Endothelial cell of umbilical vein (primary cell): ENCODE results near the gene ELK3. TPM values are rescaled to one million over a fixed set of nuclear protein-coding genes. Genes with fewer than 3 reads are reported as not detected.

Experiments
- BruUV-seq: library from RNA; stranded (reverse); fragments of 400-500 nt; replicated peaks from 2 replicates; lab custom pipeline; 2021; lab: Mats Ljungman, UMichigan
- CTCF ChIA-PET: fragments of 300-600, 350-600 bp; sonication (Branson Sonifier 250); formaldehyde crosslinking; loops from one replicate; lab custom pipeline; 2021; ENCODE audit warnings: antibody characterized with exemption, inconsistent platforms; lab: Charles Lee
- POLR2A ChIA-PET: fragments of 300-600, 350-600 bp; sonication (Branson Sonifier 250); formaldehyde crosslinking; loops from one replicate; lab custom pipeline; 2021; ENCODE audit warnings: antibody characterized with exemption, inconsistent platforms; lab: Charles Lee
- DNase-seq: peaks from one replicate; pipeline ENCODE4 v3.0.0-alpha.2; 2011; ENCODE audit warnings: low read depth, low spot score
- FAIRE-seq: peaks from 2 replicates; lab custom pipeline; 2011; peaks lifted over from hg19 to GRCh38; lab: Jason Lieb, UNC
- H2AFZ ChIP-seq: 2 replicates; pipeline ENCODE4 v1.6.0; 2012; ENCODE audit warnings: low read depth, low read length, control low read depth, inconsistent platforms
- H3K27ac ChIP-seq: 2 replicates; pipeline ENCODE4 v1.5.1; 2011; ENCODE audit warnings: low read depth, mild to moderate bottlenecking, control low read depth, low read length, moderate library complexity; ENCODE audit not compliant: insufficient read depth
- H3K27me3 ChIP-seq, 2 experiments: 2 replicates each; pipeline versions ENCODE4 v1.6.0 to v1.6.1; 2011; ENCODE audit warnings: low read length in 2 of 2, mixed read lengths in 1 of 2; ENCODE audit not compliant: control insufficient read depth in 2 of 2, insufficient read depth in 2 of 2
- H3K36me3 ChIP-seq, 2 experiments: 2 replicates in 1 of 2; 3 replicates in 1 of 2; pipeline ENCODE4 v1.5.1; 2011; ENCODE audit warnings: low read length in 2 of 2, mild to moderate bottlenecking in 1 of 2, moderate library complexity in 1 of 2; ENCODE audit not compliant: control insufficient read depth in 2 of 2, insufficient read depth in 2 of 2; ENCODE audit errors: extremely low read depth in 1 of 2
- H3K4me1 ChIP-seq: 3 replicates; pipeline ENCODE4 v1.5.1; 2011; ENCODE audit warnings: mild to moderate bottlenecking, low read length; ENCODE audit not compliant: control insufficient read depth, insufficient read depth; ENCODE audit errors: extremely low read depth
- H3K4me2 ChIP-seq: 2 replicates; pipeline ENCODE4 v1.6.1; 2011; ENCODE audit warnings: low read length, control low read depth, mixed read lengths; ENCODE audit not compliant: insufficient read depth
- H3K4me3 ChIP-seq, 3 experiments: fragments of 200-600 bp in 1 of 3; sonication (generic), shearing (Covaris generic) in 1 of 3; replicated peaks in 1 of 3; 2 replicates each; pipeline ENCODE4 v1.5.1; 2011 to 2016; ENCODE audit warnings: control low read depth in 3 of 3, low read length in 3 of 3, mild to moderate bottlenecking in 2 of 3, inconsistent platforms in 1 of 3, low read depth in 1 of 3, moderate library complexity in 1 of 3; ENCODE audit not compliant: insufficient read depth in 1 of 3
- H3K79me2 ChIP-seq: 2 replicates; pipeline ENCODE4 v1.6.0; 2012; ENCODE audit warnings: low read length, inconsistent platforms; ENCODE audit not compliant: control insufficient read depth, insufficient read depth
- H3K9ac ChIP-seq: replicated peaks from 2 replicates; pipeline ENCODE3; 2011; ENCODE audit warnings: low read length, control low read depth; ENCODE audit not compliant: insufficient read depth; ENCODE audit errors: extremely low read depth
- H3K9me1 ChIP-seq: replicated peaks from 3 replicates; pipeline ENCODE4 v1.6.0; 2011; ENCODE audit warnings: mild to moderate bottlenecking, low read length; ENCODE audit not compliant: control insufficient read depth, insufficient read depth; ENCODE audit errors: extremely low read depth
- H3K9me3 ChIP-seq: replicated peaks from 2 replicates; pipeline ENCODE4 v1.5.1; 2012; ENCODE audit warnings: low read length, inconsistent platforms; ENCODE audit not compliant: control insufficient read depth, insufficient read depth
- H4K20me1 ChIP-seq: replicated peaks from 2 replicates; pipeline ENCODE3; 2011; ENCODE audit warnings: mild to moderate bottlenecking, low read length; ENCODE audit not compliant: control insufficient read depth, insufficient read depth; ENCODE audit errors: extremely low read depth
- EZH2 ChIP-seq: IDR thresholded peaks from 2 replicates; pipeline ENCODE4 v1.6.1; 2012; ENCODE audit warnings: borderline replicate concordance, low read depth, mild to moderate bottlenecking, moderate library complexity, low read length, inconsistent platforms; ENCODE audit not compliant: severe bottlenecking
- FOS ChIP-seq: IDR thresholded peaks from 2 replicates; pipeline ENCODE4 v1.6.1; 2011; ENCODE audit warnings: mild to moderate bottlenecking, low read length, moderate library complexity, borderline replicate concordance; ENCODE audit not compliant: insufficient read depth
- MYC ChIP-seq: IDR thresholded peaks from one replicate; pipeline ENCODE4 v1.6.1; 2011; ENCODE audit warnings: mild to moderate bottlenecking, low read depth, low read length
- POLR2A ChIP-seq: IDR thresholded peaks from 2 replicates; pipeline ENCODE4 v1.6.1; 2012; ENCODE audit warnings: low read depth, mild to moderate bottlenecking, control low read depth, low read length
- POLR2AphosphoS5 ChIP-seq: IDR thresholded peaks from 2 replicates; pipeline ENCODE4 v1.6.1; 2012; ENCODE audit warnings: low read depth, mild to moderate bottlenecking, control low read depth, low read length, moderate library complexity; ENCODE audit not compliant: insufficient read depth
- dilution Hi-C: fragments of 300-500 bp; cut with MboI; formaldehyde crosslinking; loops from one replicate; pipeline ENCODE4 v1.15.0; 2019; ENCODE audit warnings: low sequenced_read_pairs; ENCODE audit not compliant: extremely low pct_ligation_motif_present
- intact Hi-C: fragments of 100-400 bp; cut with micrococcal nuclease; formaldehyde crosslinking; loops from one replicate; pipeline ENCODE4 v1.10.0; 2022
- polyA plus RNA-seq, 4 experiments: library from polyadenylated mRNA; depleted of rRNA in 3 of 4; stranded (reverse) in 3 of 4; unstranded in 1 of 4; fragments of >200 nt; gene quantifications; 2 replicates each; pipeline versions ENCODE4 v1.2.1 to v1.2.3, GENCODE V29; 2011 to 2012; ENCODE audit warnings: missing spikeins in 1 of 4
- total RNA-seq: library from RNA; stranded (reverse); gene quantifications from 2 replicates; pipeline ENCODE4 v1.2.3, GENCODE V29; 2021
- TF ChIP-seq, protein P1 (sequence below): IDR thresholded peaks from 2 replicates; pipeline ENCODE4 v1.6.1; 2011; ENCODE audit not compliant: insufficient read depth, insufficient read length

Gene ELK3
- total and polyA plus RNA-seq, 2 donors (not counting 3 experiments of a cell fraction or from before 2014, with no cell fraction given) = 64.8 to 132 TPM

DNA sequence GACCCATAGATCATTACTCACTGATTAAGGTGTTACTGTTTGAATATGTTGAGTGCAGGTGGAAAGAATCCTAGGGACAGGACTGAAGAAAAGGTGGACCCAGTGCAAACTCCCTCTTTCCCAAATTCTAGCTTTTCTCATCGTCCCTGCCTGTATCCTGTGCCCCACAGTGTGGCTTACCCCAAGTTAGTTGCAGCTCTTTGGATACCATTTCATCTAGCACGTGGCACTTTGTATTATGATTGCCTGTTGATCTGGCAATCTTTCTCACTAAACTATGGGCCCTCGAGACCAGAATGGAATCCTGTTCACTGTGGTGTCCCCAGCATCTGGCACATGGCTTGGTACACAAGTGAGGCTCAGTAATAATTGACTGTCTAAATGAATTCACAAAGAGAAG lies 66.5 kb downstream of the ELK3 start:
- H3K27ac ChIP-seq = peak overlapping the region; percentile 26
- DNase-seq (no peak), FAIRE-seq (no peak)
- peaks cover 55% of the 10 kb centered on the region for H3K79me2 ChIP-seq
- H4K20me1 ChIP-seq = peaks cover 13% of the 10 kb centered on the region
- H3K36me3 ChIP-seq = peaks cover 24 to 31% of the 10 kb centered on the region in 2 experiments
- POLR2A ChIA-PET = interaction anchor here (0.5 to 1.2 kb wide), 2 partner anchors 19 to 60 kb away, joined by 3 read pairs; no protein-coding TSS in a partner anchor
- dilution Hi-C loops (no loop called here), intact Hi-C loops (loop anchor here (5.0 kb wide), 1 partner anchor 137 kb away; no protein-coding TSS in a partner anchor)
- no peak overlapping the region for H2AFZ ChIP-seq
- no peaks in the 10 kb centered on the region for H3K27me3 ChIP-seq
- no peaks in the 10 kb centered on the region for H3K9me3 ChIP-seq
- H3K9me1 ChIP-seq = no peaks in the 10 kb centered on the region
- no peak overlapping the region for H3K9ac ChIP-seq
- no peak for TF ChIP-seq FOS
- peak; percentile 40 for TF ChIP-seq POLR2A
- peak; percentile 59 for TF ChIP-seq POLR2AphosphoS5
- BruUV-seq = no TSS peak
- peaks cover 72% of the 10 kb centered on the region for H3K4me1 ChIP-seq
- H3K4me3 ChIP-seq = no peak overlapping the region
- CTCF ChIA-PET = no interaction called here
- no peak overlapping the region for H3K4me2 ChIP-seq

DNA sequence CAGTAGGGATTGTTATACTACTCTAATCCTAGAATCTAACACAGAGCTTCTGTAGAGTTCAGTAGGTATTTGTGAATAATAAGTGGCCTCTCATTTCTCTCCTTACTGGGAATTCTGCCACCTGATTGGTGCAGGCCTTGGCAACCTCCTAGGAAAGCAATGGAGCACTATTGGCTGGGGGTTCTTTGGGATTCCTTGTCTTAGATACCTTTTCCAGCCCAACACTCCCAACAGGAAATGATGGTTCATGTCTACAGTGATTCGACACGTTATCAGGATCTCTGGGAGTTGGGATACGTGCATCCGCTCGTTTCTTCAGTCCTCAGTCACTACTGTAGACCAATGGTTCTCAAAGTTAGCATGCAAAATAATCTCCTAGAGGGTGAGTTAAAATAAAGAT lies 67.4 kb downstream of the ELK3 start:
- no peaks in the 10 kb centered on the region for H3K9me1 ChIP-seq
- H3K9ac ChIP-seq = no peak overlapping the region
- TF ChIP-seq MYC = no peak
- peak; percentile 60 for TF ChIP-seq POLR2A
- TF ChIP-seq, protein P1, sequence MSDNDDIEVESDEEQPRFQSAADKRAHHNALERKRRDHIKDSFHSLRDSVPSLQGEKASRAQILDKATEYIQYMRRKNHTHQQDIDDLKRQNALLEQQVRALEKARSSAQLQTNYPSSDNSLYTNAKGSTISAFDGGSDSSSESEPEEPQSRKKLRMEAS = no peak
- no peak for TF ChIP-seq EZH2
- peaks cover 24 to 31% of the 10 kb centered on the region in 2 experiments for H3K36me3 ChIP-seq
- ChIA-PET CTCF (no interaction called here), POLR2A (interaction anchor here (1.2 kb wide), 1 partner anchor 19 kb away, joined by 3 read pairs; no protein-coding TSS in a partner anchor)
- no peak for FAIRE-seq
- no peak overlapping the region for H2AFZ ChIP-seq
- DNase-seq = peak; percentile 54
- H4K20me1 ChIP-seq = peaks cover 11% of the 10 kb centered on the region
- intact Hi-C loops (loop anchor here (5.0 kb wide), 1 partner anchor 136 kb away; no protein-coding TSS in a partner anchor), dilution Hi-C loops (no loop called here)
- H3K79me2 ChIP-seq = peaks cover 48% of the 10 kb centered on the region
- H3K4me3 ChIP-seq = no peak overlapping the region
- no peak overlapping the region for H3K4me2 ChIP-seq
- no peaks in the 10 kb centered on the region for H3K9me3 ChIP-seq
- peak overlapping the region; percentile 43 for H3K27ac ChIP-seq
- no peaks in the 10 kb centered on the region for H3K27me3 ChIP-seq
- peaks cover 64% of the 10 kb centered on the region for H3K4me1 ChIP-seq
- BruUV-seq = no TSS peak
